Activated naive CD4-positive, alpha-beta T cell treated with anti-CD3 and anti-CD28 coated beads for 36 hours (primary cell): ENCODE data around the gene TMEM121. TPM values are rescaled to one million over a fixed set of nuclear protein-coding genes. Genes with fewer than 3 reads are reported as not detected.
A peak's percentile ranks its signal among the peaks of the same experiment; 100 is the strongest.

Experiments used
- CTCF ChIA-PET: fragments of 350-600 bp; sonication (Branson Sonifier 250); formaldehyde crosslinking; loops from one replicate; lab custom pipeline; 2021; ENCODE audit warnings: antibody characterized with exemption; lab: Charles Lee
- DNase-seq: peaks from one replicate; pipeline ENCODE4 v3.0.0-alpha.2; 2020
- H3K27ac Mint-ChIP-seq: one replicate; pipeline ENCODE4 v1.8.0; 2021; ENCODE audit warnings: mild to moderate bottlenecking, mixed read lengths
- H3K27me3 Mint-ChIP-seq: one replicate; pipeline ENCODE4 v1.8.0; 2021; ENCODE audit warnings: low read depth, mixed read lengths
- H3K36me3 Mint-ChIP-seq: one replicate; pipeline ENCODE4 v1.8.0; 2021; ENCODE audit warnings: low read depth, mixed read lengths
- H3K4me1 Mint-ChIP-seq: one replicate; pipeline ENCODE4 v1.8.0; 2021; ENCODE audit warnings: low read depth, mixed read lengths
- H3K4me3 Mint-ChIP-seq: one replicate; pipeline ENCODE4 v1.8.0; 2021; ENCODE audit warnings: mild to moderate bottlenecking, moderate library complexity, mixed read lengths
- H3K9me3 Mint-ChIP-seq: one replicate; pipeline ENCODE4 v1.8.0; 2021; ENCODE audit warnings: mixed read lengths
- intact Hi-C: fragments of 100-400 bp; cut with micrococcal nuclease; formaldehyde crosslinking; loops from one replicate; pipeline ENCODE4 v1.15.1; 2023
- total RNA-seq, 2 experiments: library from RNA; stranded (reverse); gene quantifications; one replicate each; pipeline ENCODE4 v1.2.3, GENCODE V29; 2021

The TMEM121 gene
- total RNA-seq, 2 experiments from 2014 or later: 6.5 to 9.3 TPM

GRCh38 chr14:105502446-105503295 lies 23.7 kb upstream of the TMEM121 start:
- CTCF ChIA-PET: no interaction called here
- H3K27ac Mint-ChIP-seq: no peak overlapping the region
- intact Hi-C loops: no loop called here
- no peaks in the 10 kb centered on the region for H3K36me3 Mint-ChIP-seq
- no peaks in the 10 kb centered on the region for H3K9me3 Mint-ChIP-seq
- H3K4me1 Mint-ChIP-seq: no peaks in the 10 kb centered on the region
- DNase-seq: no peak
- H3K27me3 Mint-ChIP-seq: peaks cover 3% of the 10 kb centered on the region
- no peak overlapping the region for H3K4me3 Mint-ChIP-seq

GRCh38 chr14:105503296-105503640 lies 23.1 kb upstream of the TMEM121 start:
- H3K9me3 Mint-ChIP-seq: no peaks in the 10 kb centered on the region
- H3K4me1 Mint-ChIP-seq: no peaks in the 10 kb centered on the region
- CTCF ChIA-PET: no interaction called here
- H3K27me3 Mint-ChIP-seq: peaks cover 9% of the 10 kb centered on the region
- no peaks in the 10 kb centered on the region for H3K36me3 Mint-ChIP-seq
- no peak overlapping the region for H3K4me3 Mint-ChIP-seq
- DNase-seq: no peak
- intact Hi-C loops: no loop called here
- H3K27ac Mint-ChIP-seq: no peak overlapping the region

- Mint-ChIP-seq H3K4me1 (no peaks in the 10 kb centered on the region), H3K36me3 (no peaks in the 10 kb centered on the region), H3K27me3 (peaks cover 13% of the 10 kb centered on the region), H3K9me3 (no peaks in the 10 kb centered on the region), H3K27ac (no peak overlapping the region), H3K4me3 (no peak overlapping the region)
- CTCF ChIA-PET: no interaction called here
- intact Hi-C loops: no loop called here
- DNase-seq: no peak
Measured at GRCh38 chr14:105503935-105504692, 22.3 kb upstream of the TMEM121 start.

- H3K4me3 Mint-ChIP-seq: no peak overlapping the region
- no peaks in the 10 kb centered on the region for H3K36me3 Mint-ChIP-seq
- intact Hi-C loops: no loop called here
- peaks cover 13% of the 10 kb centered on the region for H3K27me3 Mint-ChIP-seq
- no peak for DNase-seq
- no peaks in the 10 kb centered on the region for H3K4me1 Mint-ChIP-seq
- CTCF ChIA-PET: no interaction called here
- no peaks in the 10 kb centered on the region for H3K9me3 Mint-ChIP-seq
- H3K27ac Mint-ChIP-seq: no peak overlapping the region
Measured at GRCh38 chr14:105505101-105505500, 21.3 kb upstream of the TMEM121 start.

- DNase-seq: no peak
- Mint-ChIP-seq H3K36me3 (no peaks in the 10 kb centered on the region), H3K4me1 (no peaks in the 10 kb centered on the region), H3K27me3 (peaks cover 22% of the 10 kb centered on the region), H3K9me3 (no peaks in the 10 kb centered on the region), H3K4me3 (no peak overlapping the region), H3K27ac (no peak overlapping the region)
- intact Hi-C loops: no loop called here
- CTCF ChIA-PET: no interaction called here
Measured at GRCh38 chr14:105507247-105507646, 19.1 kb upstream of the TMEM121 start.

GRCh38 chr14:105508069-105508468 lies 18.3 kb upstream of the TMEM121 start:
- peaks cover 25% of the 10 kb centered on the region for H3K27me3 Mint-ChIP-seq
- intact Hi-C loops: no loop called here
- CTCF ChIA-PET: interaction anchor here (0.7 kb wide), 1 partner anchor 83 kb away, joined by 4 read pairs; no protein-coding TSS in a partner anchor
- H3K4me3 Mint-ChIP-seq: no peak overlapping the region
- H3K4me1 Mint-ChIP-seq: no peaks in the 10 kb centered on the region
- H3K9me3 Mint-ChIP-seq: no peaks in the 10 kb centered on the region
- no peaks in the 10 kb centered on the region for H3K36me3 Mint-ChIP-seq
- no peak for DNase-seq
- no peak overlapping the region for H3K27ac Mint-ChIP-seq

- Mint-ChIP-seq H3K4me1 (no peaks in the 10 kb centered on the region), H3K27me3 (peaks cover 25% of the 10 kb centered on the region), H3K27ac (no peak overlapping the region), H3K9me3 (no peaks in the 10 kb centered on the region), H3K36me3 (no peaks in the 10 kb centered on the region), H3K4me3 (no peak overlapping the region)
- DNase-seq: no peak
- intact Hi-C loops: no loop called here
- CTCF ChIA-PET: no interaction called here
Measured at GRCh38 chr14:105508601-105509000, 17.8 kb upstream of the TMEM121 start.

GRCh38 chr14:105517096-105517495 lies 9.3 kb upstream of the TMEM121 start:
- Mint-ChIP-seq H3K27ac (no peak overlapping the region), H3K9me3 (no peaks in the 10 kb centered on the region), H3K4me3 (no peak overlapping the region), H3K4me1 (no peaks in the 10 kb centered on the region), H3K36me3 (no peaks in the 10 kb centered on the region), H3K27me3 (peaks cover 32% of the 10 kb centered on the region)
- CTCF ChIA-PET: no interaction called here
- DNase-seq: no peak
- intact Hi-C loops: no loop called here

GRCh38 chr14:105519946-105520698 lies 6.3 kb upstream of the TMEM121 start:
- Mint-ChIP-seq H3K9me3 (no peaks in the 10 kb centered on the region), H3K4me1 (no peaks in the 10 kb centered on the region), H3K27ac (no peak overlapping the region), H3K27me3 (peaks cover 31% of the 10 kb centered on the region), H3K4me3 (no peak overlapping the region), H3K36me3 (no peaks in the 10 kb centered on the region)
- DNase-seq: no peak
- intact Hi-C loops: no loop called here
- CTCF ChIA-PET: no interaction called here

- no peak for DNase-seq
- H3K27me3 Mint-ChIP-seq: peaks cover 11% of the 10 kb centered on the region
- H3K27ac Mint-ChIP-seq: no peak overlapping the region
- H3K9me3 Mint-ChIP-seq: no peaks in the 10 kb centered on the region
- H3K4me1 Mint-ChIP-seq: peaks cover 16% of the 10 kb centered on the region
- peaks cover 2% of the 10 kb centered on the region for H3K36me3 Mint-ChIP-seq
- intact Hi-C loops: no loop called here
- no peak overlapping the region for H3K4me3 Mint-ChIP-seq
- CTCF ChIA-PET: no interaction called here
Measured at GRCh38 chr14:105525326-105525725, 1.1 kb upstream of the TMEM121 start.

- Mint-ChIP-seq H3K27me3 (peaks cover 9% of the 10 kb centered on the region), H3K4me3 (peak overlapping the region; percentile 79), H3K27ac (peak overlapping the region; percentile 66), H3K36me3 (peaks cover 2% of the 10 kb centered on the region), H3K9me3 (no peaks in the 10 kb centered on the region), H3K4me1 (peaks cover 21% of the 10 kb centered on the region)
- DNase-seq: no peak
- CTCF ChIA-PET: interaction anchor here (0.5 to 2.1 kb wide), 2 partner anchors 156 to 287 kb away, joined by 4 to 8 read pairs; no protein-coding TSS in a partner anchor
- intact Hi-C loops: loop anchor here (1.0 kb wide), 1 partner anchor 46 kb away; no protein-coding TSS in a partner anchor
Measured at GRCh38 chr14:105526776-105527380, 495 bp downstream of the TMEM121 start.

- DNase-seq: no peak
- Mint-ChIP-seq H3K9me3 (no peaks in the 10 kb centered on the region), H3K27ac (peak overlapping the region; percentile 66), H3K4me3 (peak overlapping the region; percentile 79), H3K27me3 (peaks cover 9% of the 10 kb centered on the region), H3K36me3 (peaks cover 2% of the 10 kb centered on the region), H3K4me1 (peaks cover 21% of the 10 kb centered on the region)
- CTCF ChIA-PET: interaction anchor here (0.5 to 2.1 kb wide), 2 partner anchors 157 to 286 kb away, joined by 4 to 8 read pairs; no protein-coding TSS in a partner anchor
- intact Hi-C loops: loop anchor here (1.0 kb wide), 1 partner anchor 46 kb away; no protein-coding TSS in a partner anchor
Measured at GRCh38 chr14:105527381-105527825, 1.0 kb downstream of the TMEM121 start.
